Mesothelial cell of epicardium (in vitro differentiated cells): ENCODE measurements around the gene MIP. TPM values are rescaled to one million over a fixed set of nuclear protein-coding genes. Genes with fewer than 3 reads are reported as not detected.
"Not testable (repeated sequence)": the region's sequence is repeated elsewhere in the genome, so short reads cannot be mapped to it uniquely, and the experiment has no call there.

Source experiments
- DNase-seq, 2 experiments: peaks; one replicate each; pipeline ENCODE4 v3.0.0; 2021; ENCODE audit warnings: low spot score in 2 of 2; ENCODE audit not compliant: unreplicated experiment in 2 of 2
- H3K27ac Mint-ChIP-seq: 2 replicates; pipeline ENCODE4 v1.8.0; 2021; ENCODE audit warnings: mixed read lengths
- H3K27me3 Mint-ChIP-seq: 2 replicates; pipeline ENCODE4 v1.8.0; 2021; ENCODE audit warnings: low read depth, mixed read lengths
- H3K36me3 Mint-ChIP-seq: 2 replicates; pipeline ENCODE4 v1.8.0; 2021; ENCODE audit warnings: mixed read lengths
- H3K4me1 Mint-ChIP-seq: 2 replicates; pipeline ENCODE4 v1.8.0; 2021; ENCODE audit warnings: mixed read lengths
- H3K4me3 Mint-ChIP-seq: 2 replicates; pipeline ENCODE4 v1.8.0; 2021; ENCODE audit warnings: mild to moderate bottlenecking, moderate library complexity, mixed read lengths
- H3K9me3 Mint-ChIP-seq: 2 replicates; pipeline ENCODE4 v1.8.0; 2021; ENCODE audit warnings: mixed read lengths
- CTCF ChIP-seq: fragments of 200-600 bp; sonication (generic); IDR thresholded peaks from one replicate; pipeline ENCODE4 v1.5.0; 2021; ENCODE audit warnings: antibody characterized with exemption; ENCODE audit not compliant: unreplicated experiment
- total RNA-seq: library from RNA; stranded (reverse); gene quantifications from 3 replicates; pipeline ENCODE4 v1.2.1, GENCODE V29; 2021

Gene MIP
- not detected in 3 replicates for total RNA-seq

DNA sequence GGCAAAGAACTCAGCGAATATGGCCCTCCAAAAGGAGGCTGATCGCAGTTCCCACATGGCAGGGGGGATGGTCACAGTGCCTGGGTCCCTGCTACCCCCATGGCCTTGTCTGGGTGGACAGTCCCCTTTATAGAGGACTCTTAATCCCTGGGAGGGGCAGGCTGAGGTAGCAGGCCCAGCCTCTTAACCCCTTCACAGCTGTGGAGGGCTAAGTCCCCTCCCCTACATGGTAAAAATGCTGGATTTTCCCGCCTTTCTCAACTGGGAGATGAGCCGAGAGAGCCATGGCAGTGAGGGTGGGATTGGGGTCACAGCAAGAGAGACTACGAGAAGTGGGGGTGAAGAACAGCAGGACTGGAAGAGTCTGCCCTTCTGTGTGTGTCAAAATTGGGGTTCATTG lies at the start of gene MIP:
MIP (minus strand) TSS at position 101 of the 400 bp plus-strand sequence; CDS start at position 57, 44 bp downstream.
- no peaks in the 10 kb centered on the region for H3K9me3 Mint-ChIP-seq
- no peak for DNase-seq
- no peak within 1 kb of the TSS for H3K27ac Mint-ChIP-seq
- H3K4me1 Mint-ChIP-seq: peaks cover 5% of the 10 kb centered on the region
- no peak within 1 kb of the TSS for H3K4me3 Mint-ChIP-seq
- H3K27me3 Mint-ChIP-seq: peaks cover 7% of the 10 kb centered on the region
- no peak for TF ChIP-seq CTCF
- no peaks in the 10 kb centered on the region for H3K36me3 Mint-ChIP-seq

- not testable (repeated sequence) for H3K4me3 Mint-ChIP-seq, H3K36me3 Mint-ChIP-seq, H3K4me1 Mint-ChIP-seq, DNase-seq, H3K27ac Mint-ChIP-seq, H3K9me3 Mint-ChIP-seq
- H3K27me3 Mint-ChIP-seq: peaks cover 31% of the 10 kb centered on the region
These were observed 45.4 kb upstream of the MIP start for GRCh38 chr12:56499879-56500278.

GRCh38 chr12:56499452-56499851 lies 45.0 kb upstream of the MIP start:
- not testable (repeated sequence) for H3K4me1 Mint-ChIP-seq, H3K9me3 Mint-ChIP-seq, DNase-seq, H3K4me3 Mint-ChIP-seq, H3K27ac Mint-ChIP-seq, H3K36me3 Mint-ChIP-seq
- H3K27me3 Mint-ChIP-seq: peaks cover 31% of the 10 kb centered on the region

- H3K4me3 Mint-ChIP-seq, H3K27ac Mint-ChIP-seq, DNase-seq, H3K4me1 Mint-ChIP-seq, H3K36me3 Mint-ChIP-seq, H3K9me3 Mint-ChIP-seq: not testable (repeated sequence)
- H3K27me3 Mint-ChIP-seq: peaks cover 31% of the 10 kb centered on the region
These were observed 43.9 kb upstream of the MIP start for GRCh38 chr12:56498126-56498902.

GRCh38 chr12:56496704-56497103 lies 42.2 kb upstream of the MIP start:
- H3K4me1 Mint-ChIP-seq, H3K9me3 Mint-ChIP-seq, H3K4me3 Mint-ChIP-seq, H3K27ac Mint-ChIP-seq, H3K36me3 Mint-ChIP-seq: not testable (repeated sequence)
- TF ChIP-seq CTCF: peak; percentile 19
- peaks cover 37% of the 10 kb centered on the region for H3K27me3 Mint-ChIP-seq
- DNase-seq: peak in 1 of 2 experiments; percentile 70

DNA sequence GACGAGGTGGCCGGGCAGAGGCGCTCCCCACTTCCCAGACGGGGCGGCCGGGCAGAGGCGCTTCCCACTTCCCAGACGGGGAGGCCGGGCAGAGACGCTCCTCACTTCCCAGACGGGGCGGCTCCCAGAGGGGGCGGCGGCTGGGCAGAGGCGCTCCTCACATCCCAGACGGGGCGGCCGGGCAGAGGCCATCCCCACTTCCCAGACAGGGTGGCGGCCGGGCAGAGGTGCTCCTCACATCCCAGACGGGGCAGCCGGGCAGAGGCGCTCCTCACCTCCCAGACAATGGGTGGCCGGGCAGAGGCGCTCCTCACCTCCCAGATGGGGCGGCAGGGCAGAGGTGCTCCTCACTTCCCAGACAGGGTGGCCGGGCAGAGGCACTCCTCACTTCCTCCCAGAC lies 40.0 kb upstream of the MIP start:
- H3K4me1 Mint-ChIP-seq, H3K4me3 Mint-ChIP-seq, H3K36me3 Mint-ChIP-seq, H3K9me3 Mint-ChIP-seq, H3K27ac Mint-ChIP-seq, DNase-seq: not testable (repeated sequence)
- H3K27me3 Mint-ChIP-seq: peaks cover 51% of the 10 kb centered on the region

- H3K27ac Mint-ChIP-seq, DNase-seq, H3K4me3 Mint-ChIP-seq, H3K36me3 Mint-ChIP-seq, H3K4me1 Mint-ChIP-seq, H3K9me3 Mint-ChIP-seq: not testable (repeated sequence)
- H3K27me3 Mint-ChIP-seq: peaks cover 51% of the 10 kb centered on the region
These were observed 39.6 kb upstream of the MIP start for GRCh38 chr12:56494106-56494415.

DNA sequence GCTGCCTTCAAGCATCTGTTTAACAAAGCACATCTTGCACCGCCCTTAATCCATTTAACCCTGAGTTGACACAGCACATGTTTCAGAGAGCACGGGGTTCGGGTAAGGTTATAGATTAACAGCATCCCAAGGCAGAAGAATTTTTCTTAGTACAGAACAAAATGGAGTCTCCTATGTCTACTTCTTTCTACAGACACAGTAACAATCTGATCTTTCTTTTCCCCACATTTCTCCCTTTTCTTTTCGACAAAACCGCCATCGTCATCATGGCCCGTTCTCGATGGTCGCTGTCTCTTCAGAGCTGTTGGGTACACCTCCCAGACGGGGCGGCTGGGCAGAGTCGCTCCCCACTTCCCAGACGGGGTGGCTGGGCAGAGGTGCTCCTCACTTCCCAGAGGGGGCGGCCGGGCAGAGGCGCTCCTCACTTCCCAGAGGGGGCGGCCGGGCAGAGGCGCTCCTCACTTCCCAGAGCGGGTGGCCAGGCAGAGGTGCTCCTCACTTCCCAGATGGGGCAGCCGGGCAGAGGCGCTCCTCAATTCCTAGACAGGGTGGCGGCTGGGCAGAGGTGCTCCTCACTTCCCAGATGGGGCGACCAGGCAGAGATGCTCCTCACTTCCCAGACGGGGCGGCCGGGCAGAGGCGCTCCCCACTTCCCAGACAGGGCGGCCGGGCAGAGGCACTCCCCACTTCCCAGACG lies 39.1 kb upstream of the MIP start:
- DNase-seq, H3K9me3 Mint-ChIP-seq, H3K4me3 Mint-ChIP-seq, H3K27ac Mint-ChIP-seq, H3K36me3 Mint-ChIP-seq, H3K4me1 Mint-ChIP-seq: not testable (repeated sequence)
- H3K27me3 Mint-ChIP-seq: peaks cover 51% of the 10 kb centered on the region
